IMR-90 (cell line): Measurements from ENCODE around the gene DBF4B. TPM values are rescaled to one million over a fixed set of nuclear protein-coding genes. Genes with fewer than 3 reads are reported as not detected.

Source experiments
- ATAC-seq: fragments of 200-7000 bp; cut with Tn5 transposase; 2 replicates; pipeline ENCODE4 v1.9.1; 2020; ENCODE audit warnings: low read depth, mild to moderate bottlenecking, moderate library complexity
- BruUV-seq: library from RNA; stranded (reverse); fragments of 400-500 nt; replicated peaks from 2 replicates; lab custom pipeline; 2021; lab: Mats Ljungman, UMichigan
- CTCF ChIA-PET: fragments of 300-600 bp; formaldehyde crosslinking; extraction: SDS; loops from one replicate; lab custom pipeline; 2021; ENCODE audit warnings: antibody characterized with exemption; lab: Yijun Ruan, JAX
- POLR2A ChIA-PET: fragments of 300-600 bp; sonication (Branson Sonifier 250); formaldehyde crosslinking; loops from one replicate; lab custom pipeline; 2022; ENCODE audit warnings: antibody characterized with exemption; ENCODE audit not compliant: unreplicated experiment; lab: Charles Lee
- DNase-seq: peaks from one replicate; pipeline ENCODE4 v3.0.0; 2013
- H2AFZ ChIP-seq: replicated peaks from 2 replicates; pipeline ENCODE3; 2013; ENCODE audit warnings: low read length, mild to moderate bottlenecking; ENCODE audit not compliant: poor library complexity
- H2AK5ac ChIP-seq: 2 replicates; pipeline ENCODE4 v1.6.1; 2013; ENCODE audit warnings: low read depth, low read length, inconsistent platforms
- H2AK9ac ChIP-seq: replicated peaks from 2 replicates; pipeline ENCODE3; 2013; ENCODE audit warnings: mild to moderate bottlenecking, low read depth, low read length, moderate library complexity; ENCODE audit not compliant: poor library complexity
- H2BK120ac ChIP-seq: 2 replicates; pipeline ENCODE4 v1.6.1; 2013; ENCODE audit warnings: low read depth, low read length, inconsistent platforms
- H2BK15ac ChIP-seq: 3 replicates; pipeline ENCODE4 v1.6.1; 2013; ENCODE audit warnings: low read depth, low read length, inconsistent platforms
- H2BK20ac ChIP-seq: 2 replicates; pipeline ENCODE4 v1.6.1; 2013; ENCODE audit warnings: low read depth, mild to moderate bottlenecking, inconsistent platforms, low read length, moderate library complexity
- H2BK5ac ChIP-seq: 2 replicates; pipeline ENCODE4 v1.6.1; 2013; ENCODE audit warnings: mild to moderate bottlenecking, low read depth, low read length, inconsistent platforms; ENCODE audit not compliant: poor library complexity, severe bottlenecking
- H3K14ac ChIP-seq: replicated peaks from 2 replicates; pipeline ENCODE4 v1.6.1; 2013; ENCODE audit warnings: low read depth, low read length, inconsistent platforms
- H3K18ac ChIP-seq: 2 replicates; pipeline ENCODE4 v1.6.1; 2013; ENCODE audit warnings: low read depth, low read length, control low read depth
- H3K23ac ChIP-seq: 2 replicates; pipeline ENCODE4 v1.6.1; 2013; ENCODE audit warnings: low read depth, low read length, inconsistent platforms
- H3K27ac ChIP-seq: 2 replicates; pipeline ENCODE4 v1.5.1; 2013; ENCODE audit warnings: mild to moderate bottlenecking, control low read depth, low read length; ENCODE audit not compliant: insufficient read depth
- H3K27me3 ChIP-seq: 2 replicates; pipeline ENCODE4 v1.6.1; 2013; ENCODE audit warnings: low read length; ENCODE audit not compliant: control insufficient read depth, insufficient read depth
- H3K36me3 ChIP-seq: 2 replicates; pipeline ENCODE4 v1.6.1; 2013; ENCODE audit warnings: low read length, mixed read lengths; ENCODE audit not compliant: control insufficient read depth, insufficient read depth
- H3K4ac ChIP-seq: 2 replicates; pipeline ENCODE4 v1.6.1; 2013; ENCODE audit warnings: low read depth, low read length, inconsistent platforms
- H3K4me1 ChIP-seq: 2 replicates; pipeline ENCODE4 v1.6.1; 2013; ENCODE audit warnings: low read length, mixed read lengths; ENCODE audit not compliant: control insufficient read depth, insufficient read depth
- H3K4me2 ChIP-seq: 2 replicates; pipeline ENCODE4 v1.6.1; 2013; ENCODE audit warnings: low read depth, mild to moderate bottlenecking, control low read depth, low read length, moderate library complexity
- H3K4me3 ChIP-seq: 2 replicates; pipeline ENCODE4 v1.5.1; 2013; ENCODE audit warnings: low read depth, mild to moderate bottlenecking, control low read depth, low read length, moderate library complexity; ENCODE audit not compliant: insufficient read depth
- H3K56ac ChIP-seq: 2 replicates; pipeline ENCODE4 v1.6.1; 2013; ENCODE audit warnings: low read length, inconsistent platforms; ENCODE audit not compliant: insufficient read depth; ENCODE audit errors: extremely low read depth
- H3K79me1 ChIP-seq, 2 experiments: 2 replicates each; pipeline ENCODE4 v1.6.1; 2013; ENCODE audit warnings: low read length in 2 of 2, inconsistent platforms in 1 of 2, low read depth in 1 of 2
- H3K9ac ChIP-seq: 2 replicates; pipeline ENCODE4 v1.6.1; 2013; ENCODE audit warnings: low read depth, low read length, control low read depth
- H3K9me1 ChIP-seq: 2 replicates; pipeline ENCODE4 v1.6.1; 2013; ENCODE audit warnings: low read length, inconsistent platforms; ENCODE audit not compliant: insufficient read depth
- H3K9me3 ChIP-seq: 2 replicates; pipeline ENCODE4 v1.6.1; 2013; ENCODE audit warnings: low read length; ENCODE audit not compliant: control insufficient read depth, insufficient read depth
- H4K20me1 ChIP-seq: 2 replicates; pipeline ENCODE4 v1.6.1; 2013; ENCODE audit warnings: low read length, inconsistent platforms; ENCODE audit not compliant: insufficient read depth
- H4K5ac ChIP-seq: 2 replicates; pipeline ENCODE4 v1.6.1; 2013; ENCODE audit warnings: mild to moderate bottlenecking, low read depth, low read length, control low read depth
- H4K8ac ChIP-seq, 2 experiments: 2 replicates each; pipeline ENCODE4 v1.6.1; 2013; ENCODE audit warnings: low read depth in 2 of 2, low read length in 2 of 2, control low read depth in 1 of 2, inconsistent platforms in 1 of 2
- H4K91ac ChIP-seq: 2 replicates; pipeline ENCODE4 v1.6.1; 2013; ENCODE audit warnings: low read depth, low read length, inconsistent platforms; ENCODE audit not compliant: insufficient read depth
- BHLHE40 ChIP-seq: fragments of 150-350 bp; IDR thresholded peaks from 2 replicates; pipeline ENCODE4 v1.6.1; 2016; ENCODE audit warnings: mild to moderate bottlenecking, low read depth, low read length
- CEBPB ChIP-seq: IDR thresholded peaks from 2 replicates; pipeline ENCODE4 v1.6.1; 2012; ENCODE audit warnings: low read depth, low read length, improper control_type of control experiment
- CHD1 ChIP-seq: IDR thresholded peaks from 2 replicates; pipeline ENCODE4 v1.6.1; 2012; ENCODE audit warnings: low read depth, low read length, improper control_type of control experiment
- CTCF ChIP-seq: conservative IDR thresholded peaks from 2 replicates; pipeline ENCODE4 v1.5.1; 2012; ENCODE audit warnings: mild to moderate bottlenecking, low read depth, low read length, improper control_type of control experiment
- MAFK ChIP-seq: IDR thresholded peaks from 2 replicates; pipeline ENCODE4 v1.6.1; 2012; ENCODE audit warnings: low read depth, low read length, improper control_type of control experiment
- MXI1 ChIP-seq: IDR thresholded peaks from 2 replicates; pipeline ENCODE4 v1.6.1; 2012; ENCODE audit warnings: low read depth, mild to moderate bottlenecking, low read length, moderate library complexity, borderline replicate concordance
- POLR2A ChIP-seq: IDR thresholded peaks from 2 replicates; pipeline ENCODE4 v1.6.1; 2012; ENCODE audit warnings: mild to moderate bottlenecking, low read depth, low read length
- RAD21 ChIP-seq: IDR thresholded peaks from 2 replicates; pipeline ENCODE4 v1.6.1; 2012; ENCODE audit warnings: low read length, improper control_type of control experiment
- RCOR1 ChIP-seq: IDR thresholded peaks from 2 replicates; pipeline ENCODE4 v1.6.1; 2012; ENCODE audit warnings: mild to moderate bottlenecking, low read length, improper control_type of control experiment; ENCODE audit not compliant: insufficient replicate concordance
- SMC3 ChIP-seq: fragments of 150-350 bp; IDR thresholded peaks from 2 replicates; pipeline ENCODE4 v1.6.1; 2016; ENCODE audit warnings: low read depth, mild to moderate bottlenecking, antibody characterized with exemption, low read length, moderate library complexity
- USF2 ChIP-seq: fragments of 150-350 bp; IDR thresholded peaks from 2 replicates; pipeline ENCODE4 v1.6.1; 2017; ENCODE audit warnings: mild to moderate bottlenecking, antibody characterized with exemption, low read length, low read depth
- WGBS, 2 experiments: methylation state at CpG; one replicate each; pipeline versions ENCODE4 v1.1.5 to v1.1.7; 2013; ENCODE audit warnings: missing lambda C conversion rate in 2 of 2; ENCODE audit not compliant: insufficient read length in 1 of 2; ENCODE audit errors: extremely low coverage in 2 of 2; 5-methylcytosine and 5-hydroxymethylcytosine counted together
- dilution Hi-C: fragments of 300-500 bp; cut with HindIII; formaldehyde crosslinking; loops from one replicate; pipeline ENCODE4 v1.14.3; 2018; ENCODE audit warnings: low sequenced_read_pairs; ENCODE audit not compliant: unreplicated experiment
- in situ Hi-C: fragments of 300-500 bp; cut with MboI; formaldehyde crosslinking; loops from 3 replicates; pipeline ENCODE4 v1.14.3; 2019; ENCODE audit warnings: low sequenced_read_pairs, inconsistent platforms, mixed read lengths
- intact Hi-C: fragments of 100-400 bp; cut with micrococcal nuclease; formaldehyde crosslinking; loops from 2 replicates; pipeline ENCODE4 v1.10.0; 2022
- polyA plus RNA-seq, 3 experiments: library from polyadenylated mRNA; depleted of rRNA; stranded (reverse); fragments of >200 nt; gene quantifications; 2 replicates each; pipeline ENCODE4 v1.2.3, GENCODE V29; 2012; ENCODE audit warnings: low replicate concordance in 1 of 3
- total RNA-seq: library from RNA; depleted of rRNA; stranded (reverse); fragments of >200 nt; gene quantifications from 2 replicates; pipeline ENCODE4 v1.2.3, GENCODE V29; 2012

The DBF4B gene
- total and polyA plus RNA-seq, 2 of the 4 experiments (the other 2 are of a cell fraction) = 3.6 to 10.2 TPM

GRCh38 chr17:44779211-44780025, 71.0 kb downstream of the DBF4B start (continued):
- TF ChIP-seq USF2 (no peak), MAFK (no peak)

GRCh38 chr17:44780161-44780560, 71.7 kb downstream of the DBF4B start:
- H3K27me3 ChIP-seq = no peaks in the 10 kb centered on the region
- H2BK20ac ChIP-seq = no peak overlapping the region
- BruUV-seq = no TSS peak
- H3K4me3 ChIP-seq = no peak overlapping the region
- no peak overlapping the region for H3K14ac ChIP-seq
- no peaks in the 10 kb centered on the region for H3K9me3 ChIP-seq
- dilution Hi-C loops = no loop called here
- 100% methylated on average over 2 of the region's 12 CpGs; no CpG with 5 or more reads in 1 of the 2 experiments for WGBS, 2 experiments
- no peak overlapping the region for H3K4ac ChIP-seq
- no peak overlapping the region for H4K8ac ChIP-seq
- H2BK5ac ChIP-seq = no peak overlapping the region
- peak overlapping the region; percentile 4 for H2AFZ ChIP-seq
- H3K56ac ChIP-seq = no peak overlapping the region
- no peak for DNase-seq
- no peaks in the 10 kb centered on the region for H3K36me3 ChIP-seq
- no peak overlapping the region for H4K5ac ChIP-seq
- H3K9me1 ChIP-seq = no peaks in the 10 kb centered on the region
- no peak overlapping the region for H3K23ac ChIP-seq
- H2AK5ac ChIP-seq = peak overlapping the region; percentile 58; the same call in 1 of the 2 replicates
- no peak overlapping the region for H3K27ac ChIP-seq
- H2BK15ac ChIP-seq = no peak overlapping the region; the same call in 2 of the 3 replicates
- intact Hi-C loops = no loop called here
- H3K79me1 ChIP-seq = no peaks in the 10 kb centered on the region
- no peak for ATAC-seq
- H2AK9ac ChIP-seq = no peak overlapping the region
- H3K4me1 ChIP-seq = peaks cover 3% of the 10 kb centered on the region; the same call in 1 of the 2 replicates
- H4K91ac ChIP-seq = no peak overlapping the region
- CTCF ChIA-PET = interaction anchor here (0.6 to 3.2 kb wide), 9 partner anchors 14 to 98 kb away, joined by 3 to 25 read pairs (median 4); no protein-coding TSS in a partner anchor
- H2BK120ac ChIP-seq = no peak overlapping the region
- POLR2A ChIA-PET = no interaction called here
- no peaks in the 10 kb centered on the region; the same call in 1 of the 2 replicates for H4K20me1 ChIP-seq
- no peak overlapping the region for H3K18ac ChIP-seq
- H3K4me2 ChIP-seq = no peak overlapping the region
- H3K9ac ChIP-seq = no peak overlapping the region
- in situ Hi-C loops = loop anchor here (5.0 kb wide), 1 partner anchor 82 kb away; no protein-coding TSS in a partner anchor
- TF ChIP-seq CTCF (no peak), RAD21 (no peak), CEBPB (no peak), SMC3 (no peak), POLR2A (no peak), MAFK (no peak), RCOR1 (no peak), BHLHE40 (no peak), CHD1 (no peak), USF2 (no peak), MXI1 (no peak)
